Activated naive CD4-positive, alpha-beta T cell (primary cell): ENCODE results near the gene EEF1B2.
"Not testable (repeated sequence)": the region's sequence is repeated elsewhere in the genome, so short reads cannot be mapped to it uniquely, and the experiment has no call there.

Source experiments
- DNase-seq, 4 experiments: peaks; one replicate each; lab custom pipeline; 2025; lab: John Stamatoyannopoulos, UW

The EEF1B2 gene

DNA sequence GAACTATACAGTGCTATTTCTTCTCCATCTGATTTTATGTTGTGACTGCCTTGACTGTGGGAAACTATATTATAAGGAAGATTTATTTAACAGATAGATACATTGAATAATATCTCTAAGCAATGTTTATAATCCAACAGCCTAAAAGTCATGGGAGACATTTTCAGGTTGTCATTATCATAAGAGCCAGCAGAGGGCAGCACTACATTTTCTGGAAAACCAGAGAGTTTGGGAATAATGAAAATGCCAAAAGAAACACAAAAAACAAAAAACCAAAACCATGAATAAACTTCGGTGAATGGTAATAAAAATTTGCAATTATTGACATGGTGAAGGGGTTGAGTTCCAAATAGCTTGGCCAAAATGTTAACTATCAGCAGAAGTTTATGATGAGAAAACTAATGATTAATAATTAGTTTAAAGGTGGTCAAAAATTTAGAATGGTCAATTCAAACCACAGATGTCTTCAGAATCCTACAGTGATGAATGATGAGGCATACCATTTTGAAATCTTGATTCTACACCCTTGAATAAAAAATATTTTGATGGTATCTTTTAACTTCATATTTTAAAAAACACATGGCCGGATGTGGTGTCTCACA is 4.7 kb downstream of the EEF1B2 start:
- DNase-seq = no peak

DNA sequence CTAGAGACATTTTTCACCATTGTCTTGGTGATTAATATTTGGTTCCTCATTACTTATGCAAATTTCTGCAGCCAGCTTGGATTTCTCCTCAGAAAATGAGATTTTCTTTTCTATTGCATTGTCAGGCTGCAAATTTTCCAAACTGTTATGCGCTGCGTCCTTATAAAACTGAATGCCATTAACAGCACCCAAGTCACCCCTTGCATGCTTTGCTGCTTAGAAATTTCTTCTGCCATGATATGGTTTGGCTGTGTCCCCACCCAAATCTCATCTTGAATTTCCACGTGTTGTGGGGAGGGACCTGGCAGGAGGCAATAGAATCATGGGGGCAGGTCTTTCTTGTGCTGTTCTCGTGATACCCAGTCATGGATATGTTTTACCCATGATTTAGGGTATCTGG is 8.5 kb downstream of the EEF1B2 start:
- not testable (repeated sequence) for DNase-seq

DNA sequence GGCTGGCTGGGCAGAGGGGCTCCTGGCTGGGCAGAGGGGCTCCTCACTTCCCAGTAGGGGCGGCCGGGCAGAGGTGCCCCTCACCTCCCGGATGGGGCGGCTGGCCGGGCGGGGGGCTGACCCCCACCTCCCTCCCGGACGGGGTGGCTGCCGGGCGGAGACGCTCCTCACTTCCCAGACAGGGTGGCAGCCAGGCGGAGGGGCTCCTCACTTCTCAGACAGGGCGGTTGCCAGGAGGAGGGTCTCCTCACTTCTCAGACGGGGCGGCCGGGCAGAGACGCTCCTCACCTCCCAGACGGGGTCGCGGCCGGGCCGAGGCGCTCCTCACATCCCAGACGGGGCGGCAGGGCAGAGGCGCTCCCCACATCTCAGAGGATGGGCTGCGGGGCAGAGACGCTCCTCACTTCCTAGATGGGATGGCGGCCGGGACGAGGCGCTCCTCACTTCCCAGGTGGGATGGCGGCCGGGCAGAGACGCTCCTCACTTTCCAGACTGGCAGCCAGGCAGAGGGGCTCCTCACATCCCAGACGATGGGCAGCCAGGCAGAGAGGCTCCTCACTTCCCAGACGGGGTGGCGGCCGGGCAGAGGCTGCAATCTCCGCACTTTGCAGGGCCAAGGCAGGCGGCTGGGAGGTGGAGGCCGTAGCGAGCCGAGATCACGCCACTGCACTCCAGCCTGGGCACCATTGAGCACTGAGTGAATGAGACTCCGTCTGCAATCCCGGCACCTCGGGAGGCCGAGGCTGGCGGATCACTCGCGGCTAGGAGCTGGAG is 12.1 kb downstream of the EEF1B2 start:
- not testable (repeated sequence) for DNase-seq

DNA sequence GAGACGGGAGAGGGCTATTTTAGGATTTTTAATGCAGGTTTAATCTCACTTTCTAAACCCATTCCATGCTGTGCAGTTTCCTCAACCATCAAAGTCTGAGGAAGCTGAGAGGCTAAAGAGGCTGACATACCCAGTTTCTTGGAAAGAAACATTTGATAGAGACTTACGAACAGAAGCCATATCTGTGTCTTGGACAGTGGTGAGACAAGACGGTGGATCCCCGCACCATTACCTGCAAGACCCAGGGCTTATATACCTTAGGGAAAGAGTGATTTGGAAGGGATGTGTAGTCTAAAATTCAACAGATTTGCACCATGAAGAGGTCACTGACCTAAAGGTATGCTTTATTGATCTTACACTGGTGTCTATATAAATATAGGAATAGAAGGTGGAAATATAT is 13.5 kb downstream of the EEF1B2 start:
- no peak for DNase-seq

DNA sequence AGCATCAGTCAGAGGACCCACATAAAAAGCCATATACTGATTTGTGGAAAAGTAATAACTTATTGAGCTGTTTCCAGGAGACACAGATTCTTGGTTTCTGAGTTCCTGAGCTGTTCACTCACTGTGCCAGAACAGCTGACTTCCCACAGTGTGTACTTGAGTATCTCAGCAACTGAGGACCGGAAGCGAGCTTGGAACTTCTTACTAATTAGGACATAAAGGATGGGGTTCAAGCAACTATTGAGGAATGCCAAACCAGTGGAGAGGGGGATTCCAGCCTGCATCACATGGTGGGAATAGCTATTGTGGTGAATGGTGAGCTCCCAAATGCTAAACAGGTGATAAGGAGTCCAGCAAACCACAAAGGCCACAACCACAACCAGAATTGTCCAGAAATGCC is 16.4 kb downstream of the EEF1B2 start:
- no peak for DNase-seq

DNA sequence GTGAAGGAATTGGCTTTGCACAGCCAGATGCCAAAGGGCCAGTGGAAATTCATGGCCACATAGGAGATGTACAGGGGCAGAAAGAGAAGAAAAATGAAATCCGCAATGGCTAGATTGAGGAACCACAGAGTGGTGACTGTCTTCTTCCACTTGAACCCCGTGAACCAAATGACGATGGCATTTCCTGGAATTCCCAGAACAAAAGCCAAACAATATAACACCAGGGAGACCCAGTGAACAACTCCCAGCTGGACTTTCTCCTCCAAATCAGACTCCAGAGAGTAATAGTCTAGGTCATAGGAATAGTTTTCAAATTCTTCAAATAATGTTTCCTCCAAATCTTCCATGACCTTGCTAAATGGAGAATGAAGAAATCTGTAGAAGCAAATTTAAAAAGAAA is 17.2 kb downstream of the EEF1B2 start:
- DNase-seq = no peak

DNA sequence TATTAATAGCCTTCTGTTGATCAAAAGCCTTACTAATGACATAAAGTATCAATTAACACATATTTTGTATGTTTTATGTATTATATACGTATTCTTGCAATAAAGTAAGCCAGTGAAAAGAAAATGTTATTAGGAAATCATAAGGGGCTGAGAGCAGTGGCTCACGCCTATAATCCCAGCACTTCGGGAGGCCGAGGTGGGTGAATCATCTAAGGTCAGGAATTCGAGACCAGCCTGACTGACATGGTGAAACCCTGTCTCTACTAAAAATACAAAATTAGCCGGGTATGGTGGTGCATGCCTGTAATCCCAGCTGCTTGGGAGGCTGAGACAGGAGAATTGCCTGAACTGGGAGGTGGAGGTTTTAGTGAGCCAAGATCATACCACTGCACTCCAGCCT is 21.8 kb downstream of the EEF1B2 start:
- DNase-seq = not testable (repeated sequence)

DNA sequence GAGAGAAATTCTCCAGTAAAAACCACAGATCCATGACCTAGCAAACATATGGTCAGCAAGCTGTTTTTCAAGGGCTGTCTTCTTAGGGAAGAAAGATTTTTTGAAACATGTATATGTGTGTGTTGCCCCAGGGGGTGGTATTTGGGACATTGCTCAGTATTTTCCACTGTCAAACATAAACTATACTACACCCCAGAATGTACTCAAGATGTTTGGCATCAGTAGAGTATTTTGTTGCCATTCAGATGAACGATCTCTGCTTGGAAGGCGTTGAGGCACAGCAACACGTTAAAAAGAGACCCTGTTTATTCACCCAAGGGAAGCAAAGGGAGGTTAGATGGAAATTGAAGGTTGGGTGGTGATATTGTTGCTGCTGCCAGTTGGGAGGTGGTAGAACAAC is 30.0 kb downstream of the EEF1B2 start:
- no peak for DNase-seq

DNA sequence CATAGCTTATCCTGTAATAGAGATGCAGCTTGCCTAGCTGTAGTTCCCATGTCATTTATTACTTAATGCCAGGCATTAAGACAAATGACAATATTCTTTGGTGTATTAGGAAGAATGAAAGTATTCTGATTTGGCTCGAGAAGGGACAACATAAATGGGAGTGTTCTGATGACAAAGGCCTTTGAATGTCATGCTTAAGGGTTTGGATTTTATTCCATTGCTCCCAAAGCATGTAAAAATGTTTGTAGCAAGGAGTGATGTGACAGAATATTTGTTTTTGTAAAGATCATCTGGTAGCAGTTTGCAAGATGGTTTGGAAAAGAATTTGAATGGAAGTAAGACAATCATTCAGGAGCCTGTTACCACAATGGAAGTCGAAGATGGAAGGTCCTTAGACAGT is 30.4 kb downstream of the EEF1B2 start:
- no peak for DNase-seq

DNA sequence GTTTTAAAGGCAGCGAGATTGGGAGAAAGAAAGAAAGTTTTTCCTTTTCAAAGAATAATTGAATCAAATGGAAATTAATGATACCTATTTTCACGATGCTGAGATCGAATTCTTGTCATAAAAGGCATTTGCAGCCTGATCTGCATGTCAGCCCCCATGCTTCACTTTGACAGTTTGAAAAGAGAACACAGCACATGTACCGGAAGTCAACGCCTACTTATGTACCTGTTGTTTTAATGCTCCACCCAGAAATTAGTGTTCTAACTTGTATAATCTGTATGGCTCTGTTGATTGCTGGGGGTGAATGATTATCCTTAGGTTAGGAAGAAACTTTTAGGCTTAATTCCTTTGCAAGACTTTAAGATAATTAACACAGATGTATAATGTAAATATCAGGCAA is 31.0 kb downstream of the EEF1B2 start:
- no peak for DNase-seq

DNA sequence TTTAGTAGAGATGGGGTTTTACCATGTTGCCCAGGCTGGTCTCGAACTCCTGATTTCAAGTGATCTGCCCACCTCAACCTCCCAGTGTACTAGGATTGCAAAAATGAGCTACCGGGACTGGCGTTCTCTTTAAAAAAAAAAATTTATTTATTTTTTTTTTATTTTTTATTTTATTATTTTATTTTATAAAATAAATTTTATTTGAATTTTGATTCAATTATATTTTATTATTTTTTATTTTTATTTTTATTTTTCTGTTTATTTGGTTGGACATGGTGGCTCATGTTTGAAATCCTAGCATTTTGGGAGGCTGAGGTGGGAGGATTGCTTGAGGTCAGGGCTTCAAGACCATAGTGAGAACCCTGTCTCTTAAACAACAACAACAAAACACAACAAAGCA is 32.5 kb downstream of the EEF1B2 start:
- DNase-seq = no peak

DNA sequence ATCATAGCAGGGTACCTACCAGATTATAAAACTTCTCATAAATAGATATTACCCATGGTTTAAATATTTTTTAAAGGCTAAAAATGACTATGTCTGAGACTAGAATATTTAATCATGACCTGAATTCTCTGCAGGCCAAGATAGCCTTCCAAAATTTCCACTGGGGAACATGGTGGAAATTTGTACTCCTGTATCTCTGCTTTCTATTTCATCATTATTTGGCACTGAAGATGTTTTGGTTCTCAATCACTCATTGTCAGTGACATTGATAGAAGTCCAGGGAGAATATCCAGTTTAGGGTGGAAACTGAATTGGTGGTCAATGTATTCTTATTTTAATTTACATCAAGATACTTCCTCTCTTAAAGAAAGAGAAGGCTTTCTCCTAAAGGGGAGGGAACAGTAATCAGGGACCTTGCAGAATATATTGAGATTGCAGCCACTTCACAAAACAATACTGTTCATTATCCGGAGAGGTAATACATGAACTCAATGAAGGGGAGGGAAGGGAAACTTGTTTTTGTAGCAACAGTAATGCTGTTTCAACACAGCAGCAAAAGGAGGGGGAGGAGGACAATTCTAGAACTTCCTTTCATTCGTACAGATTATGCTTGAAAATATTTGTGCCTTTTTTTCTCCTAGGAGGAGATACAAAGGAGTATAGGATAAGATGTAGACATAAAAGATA is 34.1 kb downstream of the EEF1B2 start:
- DNase-seq = no peak

DNA sequence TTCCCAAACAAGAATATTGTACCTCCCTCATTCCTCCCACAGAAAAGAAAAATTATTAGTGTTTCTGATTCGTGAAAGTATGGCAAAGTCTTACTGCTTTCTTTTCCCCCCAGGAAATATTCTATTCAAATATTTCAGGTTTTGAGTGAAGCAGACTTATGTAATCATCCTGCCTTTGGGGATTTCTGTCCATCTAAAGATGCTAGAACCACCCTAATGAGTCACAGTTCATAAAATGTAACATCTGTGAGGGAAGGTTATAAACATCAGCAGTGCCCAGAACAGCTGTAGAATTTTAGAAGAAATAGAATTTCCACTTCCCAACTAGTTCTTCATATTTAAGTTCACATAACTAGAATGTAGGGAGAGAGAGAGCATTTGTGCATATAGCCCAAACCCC is 39.0 kb downstream of the EEF1B2 start:
- DNase-seq = no peak

DNA sequence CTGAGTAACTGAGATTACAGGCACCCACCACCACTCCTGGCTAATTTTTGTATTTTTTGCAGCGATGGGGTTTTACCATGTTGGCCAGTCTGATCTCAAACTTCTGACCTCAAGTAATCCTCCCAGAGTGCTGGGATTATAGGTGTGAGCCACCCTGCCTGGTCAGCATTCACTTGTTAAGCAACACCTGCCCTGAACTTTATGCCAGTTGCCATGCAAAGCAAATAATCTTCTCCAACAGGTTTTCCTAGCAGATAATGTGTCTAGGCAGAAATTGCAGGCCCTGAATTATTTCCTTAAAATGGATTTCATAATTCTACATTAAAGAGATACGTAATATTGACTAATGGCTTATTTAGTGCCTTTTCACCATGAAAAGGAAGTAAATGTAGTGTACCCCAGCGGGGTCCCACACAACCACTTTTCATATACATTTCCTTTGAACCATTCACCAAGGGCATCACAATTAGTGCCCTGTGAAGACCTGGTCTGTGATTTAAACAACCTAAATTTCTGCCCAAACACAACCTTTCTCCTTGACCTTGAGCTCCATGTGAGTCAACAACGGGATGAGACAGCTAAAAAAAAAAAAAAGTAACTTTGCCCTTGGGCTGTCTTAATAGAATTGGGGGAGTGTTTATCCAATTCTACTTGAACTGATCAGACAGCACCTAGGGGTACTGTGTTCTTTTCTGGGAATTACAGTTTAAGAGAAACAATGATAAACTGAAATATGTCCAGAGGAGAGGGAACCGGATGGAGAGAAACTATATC is 41.6 kb downstream of the EEF1B2 start:
- DNase-seq = no peak

DNA sequence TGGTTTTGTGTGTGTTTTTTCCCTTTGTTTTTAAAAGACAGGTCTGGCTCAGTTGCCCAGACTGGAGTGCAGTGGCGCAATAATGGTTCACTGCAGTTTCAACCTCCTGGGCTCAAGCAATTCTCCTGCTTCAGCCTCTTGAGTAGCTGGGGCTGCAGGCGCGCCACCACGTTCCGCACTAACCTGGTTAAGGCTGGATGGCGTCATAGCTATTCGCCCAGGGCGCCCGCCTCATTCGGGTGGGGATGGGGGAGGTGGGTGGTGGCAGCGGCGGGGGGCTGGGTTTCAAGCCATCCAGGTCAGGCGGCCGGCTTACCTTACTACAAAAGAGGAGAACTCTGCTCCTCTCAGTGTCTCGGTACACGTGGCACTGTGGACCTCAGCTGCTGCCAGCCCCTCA is 42.8 kb downstream of the EEF1B2 start:
- DNase-seq = no peak

DNA sequence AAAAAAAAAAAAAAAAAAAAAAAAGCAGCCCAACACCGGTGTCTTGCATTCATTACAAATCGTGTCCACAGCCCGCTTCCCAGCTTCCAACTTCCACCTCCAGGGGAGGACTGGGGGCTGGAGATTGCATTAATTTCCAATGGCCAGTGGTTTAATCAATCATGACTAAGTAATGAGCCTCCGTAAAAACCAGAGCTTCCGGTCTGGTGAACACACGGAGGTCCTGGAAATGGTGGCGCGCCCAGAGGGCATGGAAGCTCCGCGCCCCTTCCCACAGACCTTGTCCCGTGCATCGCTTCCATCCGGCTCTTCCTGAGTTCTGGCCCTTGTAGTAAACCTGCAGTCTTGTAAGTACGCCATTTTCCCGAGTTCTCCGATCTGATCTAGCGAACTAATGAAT is 43.6 kb downstream of the EEF1B2 start:
- no peak for DNase-seq

DNA sequence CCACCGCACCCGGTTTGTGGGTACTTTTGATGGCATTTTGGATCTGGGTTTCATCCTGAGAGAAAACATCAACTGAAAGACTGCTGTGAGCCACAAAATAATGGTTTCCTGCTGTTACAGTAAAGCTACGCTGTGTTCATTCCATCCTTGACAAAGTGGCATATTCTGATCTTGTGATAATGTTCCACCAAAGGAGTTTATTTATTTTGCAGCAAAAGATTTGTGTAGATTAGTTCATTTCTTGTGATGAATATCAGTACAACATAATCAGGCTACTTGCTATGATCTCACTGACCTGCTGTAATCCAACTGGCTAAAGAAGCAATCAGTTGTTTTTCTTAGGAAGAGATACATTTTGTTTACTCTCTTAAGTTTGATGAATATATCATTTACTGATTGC is 45.0 kb downstream of the EEF1B2 start:
- DNase-seq = no peak

DNA sequence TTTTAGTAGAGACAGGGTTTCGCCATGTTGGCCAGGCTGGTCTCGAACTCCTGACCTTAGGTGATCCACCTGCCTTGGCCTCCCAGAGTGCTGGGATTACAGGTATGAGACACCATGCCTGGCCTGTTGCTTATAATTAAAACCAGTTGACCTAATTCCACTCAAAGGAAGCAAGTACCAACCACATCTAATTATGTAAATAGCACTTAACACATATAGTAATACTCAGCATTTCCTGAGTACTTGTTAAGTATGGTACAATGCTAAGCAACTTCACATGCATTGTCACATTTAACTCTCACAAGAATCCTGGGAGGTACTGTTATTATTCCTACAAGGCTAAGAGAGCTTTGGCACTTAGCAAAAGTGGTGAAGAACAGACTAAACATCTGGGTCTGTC is 47.6 kb downstream of the EEF1B2 start:
- DNase-seq = not testable (repeated sequence)

DNA sequence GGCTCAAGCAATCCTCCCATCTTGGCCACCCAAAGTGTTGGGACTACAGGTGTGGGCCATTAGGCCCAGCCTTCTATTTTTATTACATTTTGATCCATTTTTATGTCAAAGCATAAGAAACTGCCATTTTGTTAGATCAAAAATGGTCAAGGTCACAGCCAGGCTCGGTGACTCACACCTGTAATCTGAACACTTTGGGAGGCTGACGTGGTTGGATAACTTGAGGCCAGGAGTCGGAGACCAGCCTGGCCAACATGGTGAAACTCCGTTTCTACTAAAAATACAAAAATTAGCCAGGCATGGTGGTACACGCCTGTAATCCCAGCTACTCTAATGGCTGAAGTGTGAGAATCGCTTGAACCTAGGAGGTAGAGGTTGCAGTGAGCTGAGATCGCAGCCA is 49.2 kb downstream of the EEF1B2 start:
- no peak for DNase-seq

DNA sequence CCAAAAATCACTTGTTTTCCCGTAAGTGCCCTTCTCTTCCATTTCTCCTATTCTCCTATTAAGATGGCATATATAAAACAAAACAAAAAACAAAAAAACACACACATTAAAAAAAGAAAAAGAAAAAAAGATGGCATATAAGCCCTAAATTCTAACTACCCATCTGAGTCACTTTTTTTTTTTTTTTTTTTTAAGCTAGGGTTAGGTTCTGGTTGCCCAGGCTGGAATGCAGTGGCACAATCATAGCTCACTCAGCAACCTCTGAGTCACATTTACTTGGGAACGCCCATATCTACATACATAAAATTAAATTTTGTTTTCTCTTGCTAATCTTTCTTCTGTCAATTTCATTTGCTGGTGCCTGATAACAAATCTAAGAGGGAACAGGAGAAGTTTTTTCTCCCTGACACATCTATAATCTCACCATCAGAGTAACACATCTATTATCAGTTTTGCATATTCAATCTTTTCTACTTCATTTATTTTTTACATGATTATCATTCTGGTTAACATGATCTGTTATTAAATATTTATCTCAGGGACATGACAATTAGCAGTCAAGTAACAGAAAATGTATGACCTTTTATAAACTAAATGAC is 52.1 kb downstream of the EEF1B2 start:
- DNase-seq = no peak
